Stomach (tissue), 9 donors: Measurements from ENCODE around the gene MAMLD1. TPM values are rescaled to one million over a fixed set of nuclear protein-coding genes. Genes with fewer than 3 reads are reported as not detected.

ENCODE experiments used
- DNase-seq, 2 donors: peaks; one replicate each; pipeline versions ENCODE4 v3.0.0 to v3.0.0-alpha.2; 2013 to 2019
- H3K27ac ChIP-seq, 5 donors: fragments of 200-600 bp in 4 of 5; sonication (generic) in 4 of 5; one replicate each; pipeline ENCODE4 v1.5.1; 2013 to 2019; ENCODE audit warnings: mild to moderate bottlenecking in 1 of 5, moderate library complexity in 1 of 5
- H3K27me3 ChIP-seq, 3 donors: fragments of 200-600 bp; sonication (generic); one replicate each; pipeline ENCODE4 v1.5.1; 2017 to 2019; ENCODE audit warnings: mixed run types in 1 of 3
- H3K36me3 ChIP-seq, 4 donors: fragments of 200-600 bp; sonication (generic); 1 replicate in 3 of 4; 2 replicates in 1 of 4; pipeline ENCODE4 v1.5.1; 2016 to 2019
- H3K4me1 ChIP-seq, 4 donors: fragments of 200-600 bp; sonication (generic); one replicate each; pipeline ENCODE4 v1.5.1; 2016 to 2019
- H3K4me3 ChIP-seq, 4 donors: fragments of 200-600 bp; sonication (generic) in 3 of 4; one replicate each; pipeline ENCODE4 v1.5.1; 2016 to 2019; ENCODE audit warnings: mild to moderate bottlenecking in 1 of 4
- H3K9me3 ChIP-seq, 4 donors: fragments of 200-600 bp; sonication (generic); one replicate each; pipeline ENCODE4 v1.5.1; 2016 to 2019
- CTCF ChIP-seq, 7 experiments: fragments of 450-650 bp in 4 of 7; fragments of 200-600 bp in 3 of 7; sonication (generic) in 3 of 7; IDR thresholded peaks; one replicate each; pipeline ENCODE4 v1.5.1; 2016 to 2019; ENCODE audit warnings: antibody characterized with exemption in 7 of 7, control low read depth in 2 of 7, mild to moderate bottlenecking in 1 of 7
- EP300 ChIP-seq: sonication (generic); formaldehyde crosslinking; IDR thresholded peaks from one replicate; pipeline ENCODE4 v1.6.1; 2017; ENCODE audit warnings: antibody characterized with exemption
- POLR2A ChIP-seq, 4 donors: fragments of 450-650 bp; IDR thresholded peaks; one replicate each; pipeline ENCODE4 v1.6.1; 2016; ENCODE audit warnings: antibody characterized with exemption in 4 of 4, control low read depth in 2 of 4, mild to moderate bottlenecking in 1 of 4, moderate library complexity in 1 of 4
- POLR2AphosphoS5 ChIP-seq, 3 donors: sonication (generic); formaldehyde crosslinking; IDR thresholded peaks; one replicate each; pipeline ENCODE4 v1.6.1; 2016; ENCODE audit warnings: antibody characterized with exemption in 3 of 3
- WGBS, 5 donors: extraction: QIAGEN DNeasy Blood & Tissue Kit in 3 of 5; methylation state at CpG; one replicate each; pipeline versions ENCODE4 v1.1.5 to v1.1.7; 2013 to 2018; 5-methylcytosine and 5-hydroxymethylcytosine counted together
- intact Hi-C: fragments of 100-400 bp; cut with DNase I; formaldehyde crosslinking; loops from one replicate; pipeline ENCODE4 v1.15.1; 2023; ENCODE audit warnings: low total_unique reads
- polyA plus RNA-seq, 3 donors: library from polyadenylated mRNA; stranded (reverse); fragments of 200-250 nt; gene quantifications; one replicate each; pipeline ENCODE4 v1.2.3, GENCODE V29; 2013
- total RNA-seq, 5 donors: library from RNA; depleted of rRNA; stranded (reverse); fragments of >200 nt; gene quantifications; one replicate each; pipeline versions ENCODE4 v1.1.0 to v1.2.3, GENCODE V29; 2014 to 2016
- donor health status: healthy with polysubstance abuse.
- donor health status: Bipolar disorder and iron deficiency.
- donor health status: healthy.

Gene MAMLD1
- total and polyA plus RNA-seq, 8 donors = 0.73 to 6.4 (median 1.7) TPM; not detected in 1

- H3K27ac ChIP-seq = peak overlapping the region in 1 of 5 donors; percentile 76
- H3K4me3 ChIP-seq = no peak overlapping the region
Observed at GRCh38 chrX:150506020-150506419, 142.9 kb downstream of the MAMLD1 start.

DNA sequence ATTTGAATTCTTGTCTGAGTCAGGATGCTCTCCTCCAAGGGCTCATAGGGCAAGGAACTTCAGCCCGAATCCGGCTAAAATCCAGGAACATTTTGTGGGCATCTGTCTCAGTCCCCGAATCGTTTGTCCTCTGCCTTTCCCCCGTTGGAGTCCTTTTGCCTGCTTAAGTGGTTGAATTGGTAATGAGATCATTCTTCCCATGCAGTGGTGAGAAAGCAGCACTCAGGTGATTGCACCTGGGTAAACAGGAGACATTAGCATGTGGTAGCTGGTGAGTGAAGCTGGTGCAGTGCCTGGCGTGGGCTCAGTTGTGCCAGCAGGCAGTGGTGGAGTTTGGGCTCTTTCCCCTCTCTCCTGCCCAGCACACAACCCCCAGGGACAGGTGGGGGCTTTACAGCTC lies 143.4 kb downstream of the MAMLD1 start:
- Histone ChIP-seq H3K4me3 (no peak overlapping the region), H3K36me3 (no peaks in the 10 kb centered on the region), H3K27me3 (peaks cover 0 to 4% (median 0%) of the 10 kb centered on the region in 3 donors), H3K9me3 (no peaks in the 10 kb centered on the region), H3K4me1 (peaks cover 3 to 37% (median 24%) of the 10 kb centered on the region in 4 donors), H3K27ac (peak overlapping the region in 2 of 5 donors; percentile 60 to 76)
- no peak for TF ChIP-seq CTCF (IDR thresholded peaks at IDR 0.05)
- TF ChIP-seq POLR2AphosphoS5 (IDR thresholded peaks at IDR 0.05) = no peak
- no peak for TF ChIP-seq EP300
- TF ChIP-seq POLR2A (IDR thresholded peaks at IDR 0.05) = no peak
- 39 to 57% (median 43%) methylated on average over 6 of the region's 6 CpGs for WGBS, 5 donors
- intact Hi-C loops = no loop called here
- no peak for DNase-seq

More at GRCh38 chrX:150506020-150506419, 142.9 kb downstream of the MAMLD1 start:
- 67 to 76% (median 69%) methylated on average over 1 to 2 of the region's 2 CpGs for WGBS, 5 donors
- no peak for TF ChIP-seq EP300
- no peak for TF ChIP-seq POLR2A (IDR thresholded peaks at IDR 0.05)
- no peak for TF ChIP-seq CTCF (IDR thresholded peaks at IDR 0.05)
- no peak for TF ChIP-seq POLR2AphosphoS5 (IDR thresholded peaks at IDR 0.05)
- intact Hi-C loops = no loop called here
- no peak for DNase-seq
- no peaks in the 10 kb centered on the region for H3K9me3 ChIP-seq
- no peaks in the 10 kb centered on the region for H3K36me3 ChIP-seq
- peaks cover 0 to 4% (median 0%) of the 10 kb centered on the region in 3 donors for H3K27me3 ChIP-seq
- H3K4me1 ChIP-seq = peaks cover 3 to 37% (median 24%) of the 10 kb centered on the region in 4 donors

- 39 to 54% (median 44%) methylated on average over 15 to 19 of the region's 19 CpGs for WGBS, 5 donors
- Histone ChIP-seq H3K4me1 (peaks cover 3 to 37% (median 24%) of the 10 kb centered on the region in 4 donors), H3K4me3 (no peak overlapping the region), H3K9me3 (no peaks in the 10 kb centered on the region), H3K27me3 (peaks cover 0 to 4% (median 0%) of the 10 kb centered on the region in 3 donors), H3K27ac (peak overlapping the region in 4 of 5 donors; percentile 60 to 76 (median 72)), H3K36me3 (peaks cover 0 to 4% (median 0%) of the 10 kb centered on the region in 4 donors)
- DNase-seq = peak in 1 of 2 donors; percentile 26
- intact Hi-C loops = no loop called here
- TF ChIP-seq EP300 (no peak), POLR2AphosphoS5 (IDR thresholded peaks at IDR 0.05) (no peak), POLR2A (IDR thresholded peaks at IDR 0.05) (no peak), CTCF (IDR thresholded peaks at IDR 0.05) (no peak)
Observed at GRCh38 chrX:150507251-150507856, 144.2 kb downstream of the MAMLD1 start.

GRCh38 chrX:150508018-150508417 lies 144.9 kb downstream of the MAMLD1 start:
- no peak for DNase-seq
- WGBS, 5 donors = 52 to 73% (median 68%) methylated on average over 3 to 5 of the region's 5 CpGs
- TF ChIP-seq CTCF (IDR thresholded peaks at IDR 0.05) (no peak), EP300 (no peak), POLR2A (IDR thresholded peaks at IDR 0.05) (no peak), POLR2AphosphoS5 (IDR thresholded peaks at IDR 0.05) (no peak)
- intact Hi-C loops = no loop called here
- peaks cover 0 to 4% (median 0%) of the 10 kb centered on the region in 3 donors for H3K27me3 ChIP-seq
- H3K4me3 ChIP-seq = no peak overlapping the region
- peaks cover 3 to 37% (median 24%) of the 10 kb centered on the region in 4 donors for H3K4me1 ChIP-seq
- H3K36me3 ChIP-seq = peaks cover 0 to 7% (median 0%) of the 10 kb centered on the region in 4 donors
- peak overlapping the region in 4 of 5 donors; percentile 60 to 76 (median 72) for H3K27ac ChIP-seq
- H3K9me3 ChIP-seq = no peaks in the 10 kb centered on the region
